Fibroblast of villous mesenchyme (primary cell): ENCODE measurements around the gene PSMA5. TPM values are rescaled to one million over a fixed set of nuclear protein-coding genes. Genes with fewer than 3 reads are reported as not detected.
"Not testable (repeated sequence)": the region's sequence is repeated elsewhere in the genome, so short reads cannot be mapped to it uniquely, and the experiment has no call there.

ENCODE experiments used
- DNase-seq: peaks from one replicate; pipeline ENCODE4 v3.0.0-alpha.2; 2010; ENCODE audit warnings: low read depth
- H3K4me3 ChIP-seq: 2 replicates; pipeline ENCODE4 v1.5.1; 2011; ENCODE audit warnings: low read depth, mild to moderate bottlenecking, low read length
- total RNA-seq: library from RNA; depleted of rRNA; stranded (reverse); fragments of >200 nt; gene quantifications from 2 replicates; pipeline ENCODE4 v1.2.3, GENCODE V29; 2012
- TF ChIP-seq, protein P1 (sequence below): IDR thresholded peaks from 2 replicates; pipeline ENCODE4 v1.5.1; 2012; ENCODE audit warnings: low read depth, mild to moderate bottlenecking, low read length; ENCODE audit not compliant: insufficient read depth

The PSMA5 gene
- total RNA-seq, 1 donor = 119 TPM

DNA sequence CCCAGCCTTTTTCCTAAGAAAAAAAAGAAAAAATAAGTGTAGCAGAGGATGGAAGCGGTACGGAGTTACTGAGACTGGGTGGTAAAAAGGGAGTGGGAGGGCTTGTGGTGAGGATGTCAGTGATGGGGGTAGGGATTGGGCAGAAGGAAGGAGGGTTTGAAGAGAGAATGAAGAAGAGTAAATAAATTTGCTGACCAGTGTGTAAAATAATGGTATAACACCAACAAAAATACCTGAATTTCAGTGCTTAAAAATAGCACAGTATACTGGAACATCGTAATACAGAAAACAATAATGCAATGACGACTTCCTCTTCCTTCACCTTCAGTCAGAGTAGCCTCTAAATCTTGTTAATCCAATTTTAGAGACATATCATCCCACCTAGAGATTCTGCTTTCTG lies 21.3 kb upstream of the PSMA5 start:
- H3K4me3 ChIP-seq = no peak overlapping the region
- no peak for DNase-seq
- TF ChIP-seq, protein P1, sequence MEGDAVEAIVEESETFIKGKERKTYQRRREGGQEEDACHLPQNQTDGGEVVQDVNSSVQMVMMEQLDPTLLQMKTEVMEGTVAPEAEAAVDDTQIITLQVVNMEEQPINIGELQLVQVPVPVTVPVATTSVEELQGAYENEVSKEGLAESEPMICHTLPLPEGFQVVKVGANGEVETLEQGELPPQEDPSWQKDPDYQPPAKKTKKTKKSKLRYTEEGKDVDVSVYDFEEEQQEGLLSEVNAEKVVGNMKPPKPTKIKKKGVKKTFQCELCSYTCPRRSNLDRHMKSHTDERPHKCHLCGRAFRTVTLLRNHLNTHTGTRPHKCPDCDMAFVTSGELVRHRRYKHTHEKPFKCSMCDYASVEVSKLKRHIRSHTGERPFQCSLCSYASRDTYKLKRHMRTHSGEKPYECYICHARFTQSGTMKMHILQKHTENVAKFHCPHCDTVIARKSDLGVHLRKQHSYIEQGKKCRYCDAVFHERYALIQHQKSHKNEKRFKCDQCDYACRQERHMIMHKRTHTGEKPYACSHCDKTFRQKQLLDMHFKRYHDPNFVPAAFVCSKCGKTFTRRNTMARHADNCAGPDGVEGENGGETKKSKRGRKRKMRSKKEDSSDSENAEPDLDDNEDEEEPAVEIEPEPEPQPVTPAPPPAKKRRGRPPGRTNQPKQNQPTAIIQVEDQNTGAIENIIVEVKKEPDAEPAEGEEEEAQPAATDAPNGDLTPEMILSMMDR = no peak

DNA sequence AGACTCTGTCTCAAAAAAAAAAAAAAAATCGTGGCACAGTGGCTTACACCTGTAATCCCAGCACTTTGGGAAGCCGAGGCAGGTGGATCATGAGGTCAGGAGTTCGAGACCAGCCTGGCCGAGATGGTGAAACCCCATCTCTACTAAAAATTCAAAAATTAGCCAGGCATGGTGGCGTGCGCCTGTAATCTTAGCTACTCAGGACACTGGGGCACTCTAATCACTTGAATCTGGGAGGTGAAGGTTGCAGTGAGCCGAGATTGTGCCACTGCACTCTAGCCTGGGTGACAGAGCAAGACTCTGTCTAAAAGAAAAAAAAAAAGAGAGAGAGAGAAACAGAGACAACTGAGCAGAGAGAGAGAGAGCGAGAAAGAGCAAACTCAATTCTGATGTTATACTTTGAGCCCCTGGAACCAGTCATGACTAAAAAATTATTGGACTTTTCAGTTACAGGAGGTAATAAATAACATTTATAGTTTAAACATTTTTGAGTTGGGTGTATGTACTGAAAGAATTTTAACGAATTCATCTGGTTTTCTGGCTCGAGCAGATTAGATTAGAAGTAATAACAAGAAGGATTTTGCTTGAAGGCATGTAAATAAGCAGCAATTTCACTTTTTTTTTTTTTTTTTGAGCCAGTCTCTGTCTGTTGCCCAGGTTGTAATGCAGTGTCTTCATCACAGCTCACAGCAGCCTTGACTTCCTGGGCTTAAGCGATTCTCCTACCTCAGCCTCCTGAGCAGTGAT lies 19.9 kb upstream of the PSMA5 start:
- DNase-seq = peak; percentile 90
- not testable (repeated sequence) for H3K4me3 ChIP-seq

DNA sequence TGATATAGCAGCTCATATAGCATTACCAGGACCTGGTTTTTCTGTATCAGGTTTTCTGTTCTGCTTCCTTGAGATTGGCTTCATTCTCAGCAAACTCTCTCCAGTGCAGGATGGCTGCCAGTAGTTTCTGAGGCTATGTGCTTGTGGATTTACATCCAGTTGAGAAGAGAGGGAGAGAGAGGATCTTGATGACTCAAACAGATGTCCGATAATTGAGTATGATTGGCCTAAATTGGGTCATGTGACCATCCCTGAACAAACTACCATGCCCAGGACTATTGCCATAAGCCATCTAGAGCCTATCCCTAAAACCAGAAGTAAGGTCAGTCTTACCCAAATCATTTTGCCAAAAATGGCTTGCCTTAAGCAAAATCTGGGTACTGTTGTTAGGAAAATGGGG lies 18.1 kb upstream of the PSMA5 start:
- TF ChIP-seq, protein P1 = no peak
- no peak overlapping the region for H3K4me3 ChIP-seq
- no peak for DNase-seq

- DNase-seq = peak; percentile 62
- TF ChIP-seq, protein P1 = no peak
Measured at GRCh38 chr1:109443476-109443875, 17.2 kb upstream of the PSMA5 start.

DNA sequence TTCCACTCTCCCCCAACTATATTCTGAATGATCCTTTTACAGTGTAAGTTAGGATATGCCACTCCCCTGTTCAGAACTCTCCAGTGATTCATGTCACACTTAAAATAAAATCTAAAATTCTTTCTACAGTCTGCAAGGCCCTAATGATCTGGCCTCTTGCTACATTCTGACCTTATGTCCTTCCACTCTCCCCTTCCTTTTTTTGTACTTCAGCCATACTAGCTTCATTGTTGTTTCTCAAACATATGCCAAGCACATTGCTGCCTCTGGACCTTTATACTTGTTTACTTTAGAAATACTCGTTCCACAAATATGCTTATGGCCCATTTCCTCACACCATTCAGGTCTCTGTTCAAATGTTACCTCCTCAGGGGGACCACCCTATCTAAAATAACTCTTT lies 14.8 kb upstream of the PSMA5 start:
- TF ChIP-seq, protein P1 = no peak
- no peak overlapping the region for H3K4me3 ChIP-seq
- peak; percentile 82 for DNase-seq

More at GRCh38 chr1:109443476-109443875, 17.2 kb upstream of the PSMA5 start:
- no peak overlapping the region for H3K4me3 ChIP-seq

DNA sequence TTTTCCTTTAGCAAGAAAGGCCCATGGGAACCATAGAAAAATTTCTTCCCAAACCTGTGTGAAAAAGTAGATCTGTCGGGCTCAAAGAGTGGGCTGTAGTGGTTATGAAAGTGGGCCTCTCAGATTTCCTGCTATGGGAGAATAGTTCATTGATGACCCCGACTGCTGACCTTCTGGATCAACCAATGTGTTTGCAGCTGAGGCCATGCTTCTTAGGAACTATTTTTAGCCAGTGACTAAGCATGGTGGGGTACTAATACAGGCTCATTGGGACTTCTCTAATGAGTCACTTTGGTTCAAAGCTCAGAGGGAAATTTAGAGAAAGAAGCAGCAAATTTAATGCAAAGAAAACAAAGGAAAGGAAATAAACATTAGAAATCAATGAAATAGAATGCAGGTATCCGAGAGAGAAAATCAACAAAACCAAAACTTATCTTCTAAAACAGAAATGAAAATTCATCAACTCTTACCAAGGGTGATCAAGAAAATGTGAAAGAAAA lies 12.6 kb upstream of the PSMA5 start:
- TF ChIP-seq, protein P1 = no peak
- H3K4me3 ChIP-seq = no peak overlapping the region
- peak; percentile 92 for DNase-seq

DNA sequence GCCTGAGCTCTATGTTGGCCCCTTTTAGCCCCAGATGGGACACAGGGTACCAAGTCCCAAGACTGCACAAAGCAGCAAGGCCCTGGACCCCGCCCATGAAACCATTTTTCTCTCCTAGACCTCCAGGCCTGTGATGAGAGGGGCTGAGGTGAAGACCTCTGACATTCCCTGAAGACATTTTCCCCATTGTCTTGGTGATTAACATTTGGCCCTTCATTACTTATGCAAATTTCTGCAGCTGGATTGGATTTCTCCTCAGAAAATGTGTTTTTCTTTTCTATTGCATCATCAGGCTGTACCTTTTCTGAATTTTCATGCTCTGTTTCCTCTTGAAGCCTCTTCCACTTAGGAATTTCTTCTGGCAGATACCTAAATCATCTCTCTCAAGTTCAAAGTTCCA lies 8.2 kb upstream of the PSMA5 start:
- H3K4me3 ChIP-seq = no peak overlapping the region
- no peak for DNase-seq
- TF ChIP-seq, protein P1 = no peak
